ENCODE measurements around the gene MACROD2. TPM values are rescaled to one million over a fixed set of nuclear protein-coding genes. Genes with fewer than 3 reads are reported as not detected.

MACROD2 gene
- total and polyA plus RNA-seq, 4 donors, result 13.0 to 67.1 (median 20.7) TPM

- H3K4me3 ChIP-seq, result no peak overlapping the region
- no peaks in the 10 kb centered on the region for H3K36me3 ChIP-seq (ENCODE audit: control insufficient read depth in 4 of 4, insufficient read depth in 4 of 4, low read length in 4 of 4)
- DNase-seq, result no peak
- WGBS, 2 donors, result 83 to 85% methylated on average over 2 of the region's 2 CpGs
- no peak for ATAC-seq (ENCODE audit: insufficient read depth, low FRiP score)
- H3K9me3 ChIP-seq (ENCODE audit: control insufficient read depth in 4 of 4, insufficient read depth in 3 of 4, low read length in 3 of 4), result no peaks in the 10 kb centered on the region
- H3K27me3 ChIP-seq (ENCODE audit: control insufficient read depth in 3 of 3, insufficient read depth in 3 of 3, low read length in 2 of 3), result no peaks in the 10 kb centered on the region
- no peak for TF ChIP-seq CTCF (IDR thresholded peaks at IDR 0.05; ENCODE audit: control extremely low read depth, extremely low read depth)
- no peaks in the 10 kb centered on the region for H3K4me1 ChIP-seq (ENCODE audit: control insufficient read depth in 5 of 5, insufficient read depth in 5 of 5, low read length in 5 of 5)
- no peak overlapping the region for H3K9ac ChIP-seq (ENCODE audit: insufficient read depth in 1 of 2, low read length in 2 of 2)
- no peak overlapping the region for H3K27ac ChIP-seq (ENCODE audit: low read depth in 1 of 2, low read length in 1 of 2)
Measured at GRCh38 chr20:15224199-15224598, 1228.9 kb downstream of the MACROD2 start.

GRCh38 chr20:15227102-15227501 is 1231.8 kb downstream of the MACROD2 start:
- no peak overlapping the region for H3K9ac ChIP-seq (ENCODE audit: insufficient read depth in 1 of 2, low read length in 2 of 2)
- no peaks in the 10 kb centered on the region for H3K9me3 ChIP-seq (ENCODE audit: control insufficient read depth in 4 of 4, insufficient read depth in 3 of 4, low read length in 3 of 4)
- WGBS, 2 donors, result 79 to 85% methylated on average over 3 of the region's 3 CpGs
- DNase-seq (no peak), ATAC-seq (ENCODE audit: insufficient read depth, low FRiP score) (no peak)
- TF ChIP-seq CTCF (IDR thresholded peaks at IDR 0.05; ENCODE audit: control extremely low read depth, extremely low read depth), result no peak
- no peak overlapping the region for H3K27ac ChIP-seq (ENCODE audit: low read depth in 1 of 2, low read length in 1 of 2)
- no peak overlapping the region for H3K4me3 ChIP-seq
- H3K36me3 ChIP-seq (ENCODE audit: control insufficient read depth in 4 of 4, insufficient read depth in 4 of 4, low read length in 4 of 4), result no peaks in the 10 kb centered on the region
- H3K27me3 ChIP-seq (ENCODE audit: control insufficient read depth in 3 of 3, insufficient read depth in 3 of 3, low read length in 2 of 3), result no peaks in the 10 kb centered on the region
- no peaks in the 10 kb centered on the region for H3K4me1 ChIP-seq (ENCODE audit: control insufficient read depth in 5 of 5, insufficient read depth in 5 of 5, low read length in 5 of 5)

- no peak for TF ChIP-seq CTCF (IDR thresholded peaks at IDR 0.05; ENCODE audit: control extremely low read depth, extremely low read depth)
- Histone ChIP-seq H3K27me3 (ENCODE audit: control insufficient read depth in 3 of 3, insufficient read depth in 3 of 3, low read length in 2 of 3) (no peaks in the 10 kb centered on the region), H3K4me1 (ENCODE audit: control insufficient read depth in 5 of 5, insufficient read depth in 5 of 5, low read length in 5 of 5) (no peaks in the 10 kb centered on the region), H3K36me3 (ENCODE audit: control insufficient read depth in 4 of 4, insufficient read depth in 4 of 4, low read length in 4 of 4) (no peaks in the 10 kb centered on the region), H3K9me3 (ENCODE audit: control insufficient read depth in 4 of 4, insufficient read depth in 3 of 4, low read length in 3 of 4) (no peaks in the 10 kb centered on the region), H3K4me3 (no peak overlapping the region), H3K27ac (ENCODE audit: low read depth in 1 of 2, low read length in 1 of 2) (no peak overlapping the region), H3K9ac (ENCODE audit: insufficient read depth in 1 of 2, low read length in 2 of 2) (no peak overlapping the region)
- DNase-seq (peak in 2 of 3 donors; percentile 12 to 14), ATAC-seq (ENCODE audit: insufficient read depth, low FRiP score) (no peak)
- WGBS, 2 donors, result 66 to 81% methylated on average over 1 of the region's 1 CpG
Measured at GRCh38 chr20:15232243-15232642, 1236.9 kb downstream of the MACROD2 start.

Data from lung (tissue), 12 donors.